ENCODE data around the gene MRFAP1.

- TF ChIP-seq CTCF (conservative IDR thresholded peaks at IDR 0.05 in 1 of 2, IDR thresholded peaks at IDR 0.05 in 1 of 2; ENCODE audit: low read depth in 1 of 2, low read length in 2 of 2) (no peak), EZH2 (IDR thresholded peaks at IDR 0.05; ENCODE audit: low read length, missing control alignments) (no peak)
Observed at GRCh38 chr4:6640292-6641163, at the start of gene MRFAP1.
